ENCODE results near the gene DGLUCY. TPM values are rescaled to one million over a fixed set of nuclear protein-coding genes. Genes with fewer than 3 reads are reported as not detected.
"Not testable (repeated sequence)": the region's sequence is repeated elsewhere in the genome, so short reads cannot be mapped to it uniquely, and the experiment has no call there.

Gene DGLUCY
- total RNA-seq, 1 experiment from 2014 or later, result 33.8 TPM

- DNase-seq (ENCODE audit: low spot score), result no peak
Observed at GRCh38 chr14:91207008-91207407, 93.1 kb downstream of the DGLUCY start.

DNA sequence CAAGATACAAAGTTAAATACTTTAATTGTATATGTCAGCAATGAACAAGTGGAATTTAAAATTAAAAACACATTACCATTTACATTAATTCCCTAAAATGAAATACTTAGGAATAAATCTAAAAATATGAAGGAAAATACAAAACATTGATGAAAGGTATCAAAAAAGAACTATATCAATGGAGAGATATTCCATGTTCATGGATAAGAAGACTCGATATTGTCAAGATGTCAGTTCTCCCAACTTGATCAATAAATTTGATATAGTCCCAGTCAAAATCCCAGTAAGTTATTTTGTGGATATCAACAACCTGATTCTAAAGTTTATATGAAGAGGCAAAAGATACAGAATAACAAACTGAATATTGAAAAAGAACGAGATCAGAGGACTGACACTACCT is 97.1 kb downstream of the DGLUCY start:
- DNase-seq (ENCODE audit: low spot score), result no peak

- no peak for DNase-seq (ENCODE audit: low spot score)
Observed at GRCh38 chr14:91214306-91214705, 100.4 kb downstream of the DGLUCY start.

DNA sequence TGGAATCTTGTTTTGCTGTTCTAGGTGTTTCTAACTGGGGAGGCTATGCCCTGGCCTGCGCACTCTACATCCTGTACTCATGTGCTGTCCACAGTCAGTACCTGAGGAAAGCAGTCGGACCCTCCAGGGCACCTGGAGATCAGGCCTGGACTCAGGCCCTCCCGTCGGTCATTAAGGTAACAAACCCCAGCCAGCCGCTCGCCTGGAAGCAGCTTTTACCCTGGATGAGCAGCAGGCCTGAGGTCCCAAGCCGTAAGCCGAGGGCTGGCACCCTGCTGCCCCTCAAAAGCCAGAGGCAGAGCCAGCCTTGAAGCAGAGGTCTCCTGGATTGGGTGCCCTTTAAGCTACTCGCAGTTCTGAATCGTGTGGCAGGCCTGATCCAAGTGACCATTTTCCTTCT is 101.5 kb downstream of the DGLUCY start:
- no peak for DNase-seq (ENCODE audit: low spot score)

- no peak for DNase-seq (ENCODE audit: low spot score)
Observed at GRCh38 chr14:91216731-91217226, 102.9 kb downstream of the DGLUCY start.

GRCh38 chr14:91218014-91218413 is 104.1 kb downstream of the DGLUCY start:
- DNase-seq (ENCODE audit: low spot score), result no peak

GRCh38 chr14:91219517-91220389 is 105.9 kb downstream of the DGLUCY start:
- DNase-seq (ENCODE audit: low spot score), result no peak

DNA sequence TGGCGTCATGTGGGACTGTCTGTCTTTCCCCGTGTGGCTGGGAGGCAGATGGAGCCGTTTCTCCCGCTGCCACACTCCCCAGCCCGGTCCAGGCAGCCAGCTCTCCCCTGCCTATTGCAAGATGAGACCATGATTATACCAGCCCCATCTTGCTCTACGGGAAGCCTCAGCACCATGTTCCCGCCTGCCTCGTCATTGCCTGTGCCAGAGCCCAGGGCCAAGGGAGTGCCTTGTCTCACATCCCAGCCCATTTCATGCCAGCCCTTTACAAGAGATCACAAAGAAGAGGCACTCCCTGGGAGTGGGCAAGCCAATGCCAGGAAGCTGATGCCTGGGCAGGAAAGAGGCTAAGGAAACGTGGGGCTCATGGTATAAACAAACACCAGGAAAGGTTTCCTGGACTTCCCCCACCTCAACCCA is 106.7 kb downstream of the DGLUCY start:
- DNase-seq (ENCODE audit: low spot score), result no peak

- no peak for DNase-seq (ENCODE audit: low spot score)
Observed at GRCh38 chr14:91221270-91221669, 107.4 kb downstream of the DGLUCY start.

GRCh38 chr14:91223028-91223783 is 109.3 kb downstream of the DGLUCY start:
- no peak for DNase-seq (ENCODE audit: low spot score)

DNA sequence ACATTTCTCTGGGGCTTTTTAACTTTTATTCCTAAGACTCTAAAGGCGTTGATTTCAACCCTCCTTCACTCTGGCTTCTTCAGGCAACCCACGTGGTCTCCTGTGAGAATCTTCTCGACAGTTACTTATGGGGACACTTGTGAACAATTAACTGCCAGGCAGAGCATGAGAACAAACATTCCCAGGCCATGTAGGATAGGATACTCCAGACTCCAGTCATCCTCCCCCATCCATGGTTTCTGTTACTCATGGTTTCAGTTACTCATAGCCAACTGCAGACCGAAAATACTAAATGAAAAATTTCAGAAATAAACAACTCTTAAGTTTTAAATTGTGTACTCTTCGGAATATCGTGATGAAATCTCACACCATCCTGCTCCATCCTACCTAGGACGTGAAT is 111.2 kb downstream of the DGLUCY start:
- no peak for DNase-seq (ENCODE audit: low spot score)

GRCh38 chr14:91226360-91226759 is 112.5 kb downstream of the DGLUCY start:
- DNase-seq (ENCODE audit: low spot score), result not testable (repeated sequence)

- no peak for DNase-seq (ENCODE audit: low spot score)
Observed at GRCh38 chr14:91227183-91227628, 113.3 kb downstream of the DGLUCY start.

GRCh38 chr14:91228112-91229004 is 114.5 kb downstream of the DGLUCY start:
- no peak for DNase-seq (ENCODE audit: low spot score)

GRCh38 chr14:91229005-91229382 is 115.1 kb downstream of the DGLUCY start:
- no peak for DNase-seq (ENCODE audit: low spot score)

DNA sequence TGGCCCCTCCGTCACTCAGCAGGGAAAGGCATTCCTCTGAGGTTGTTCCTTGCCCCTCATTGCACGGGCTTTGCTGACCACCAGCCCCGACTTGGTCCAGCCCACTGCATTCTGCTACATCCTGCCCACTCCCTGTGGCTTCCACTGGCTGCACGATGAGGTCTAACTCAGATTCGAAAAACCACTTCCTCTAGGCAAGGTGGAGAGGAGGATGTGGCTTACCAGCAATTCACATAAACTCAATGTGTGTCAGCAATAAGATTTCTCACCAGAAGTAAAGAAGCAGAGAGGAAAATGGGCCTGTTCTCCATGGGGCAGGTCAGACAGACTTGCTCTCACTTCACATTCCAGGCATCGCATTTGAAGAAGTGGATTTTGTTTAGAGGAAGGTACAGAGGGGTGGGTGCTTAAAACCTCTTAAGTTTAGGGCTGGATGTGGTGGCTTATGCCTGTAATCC is 115.9 kb downstream of the DGLUCY start:
- peak; percentile 85 for DNase-seq (ENCODE audit: low spot score)

DNA sequence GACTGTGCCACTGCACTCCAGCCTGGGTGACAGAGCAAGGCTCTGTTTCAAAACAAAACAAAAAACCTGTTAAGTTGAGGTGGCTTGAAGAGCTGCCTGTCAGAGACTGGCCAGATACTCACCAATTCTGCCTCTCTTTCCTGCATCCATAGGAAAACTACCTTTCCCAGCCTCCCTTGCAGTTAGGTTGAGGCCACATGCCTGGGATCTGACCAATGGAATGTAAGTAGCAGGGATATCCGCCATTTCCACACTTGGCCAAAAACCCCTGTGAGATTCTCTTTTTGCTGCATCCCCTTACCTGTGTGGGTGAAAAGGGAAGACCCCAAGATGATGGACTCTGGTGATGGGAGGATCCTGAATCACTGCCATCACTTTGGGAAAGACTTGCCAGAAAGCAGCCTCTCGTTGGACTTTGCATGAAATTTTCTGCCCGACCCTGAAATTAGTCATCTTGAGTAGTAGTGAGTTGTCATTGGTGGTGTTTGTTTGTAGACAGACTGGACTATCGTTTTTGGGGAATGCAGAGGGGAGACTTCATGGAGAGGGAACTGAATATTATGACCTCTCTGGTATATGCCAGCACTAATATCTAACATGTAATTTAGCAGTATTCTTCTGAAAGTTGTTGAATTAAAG is 116.6 kb downstream of the DGLUCY start:
- DNase-seq (ENCODE audit: low spot score), result no peak

- no peak for DNase-seq (ENCODE audit: low spot score)
Observed at GRCh38 chr14:91231446-91231845, 117.6 kb downstream of the DGLUCY start.

DNA sequence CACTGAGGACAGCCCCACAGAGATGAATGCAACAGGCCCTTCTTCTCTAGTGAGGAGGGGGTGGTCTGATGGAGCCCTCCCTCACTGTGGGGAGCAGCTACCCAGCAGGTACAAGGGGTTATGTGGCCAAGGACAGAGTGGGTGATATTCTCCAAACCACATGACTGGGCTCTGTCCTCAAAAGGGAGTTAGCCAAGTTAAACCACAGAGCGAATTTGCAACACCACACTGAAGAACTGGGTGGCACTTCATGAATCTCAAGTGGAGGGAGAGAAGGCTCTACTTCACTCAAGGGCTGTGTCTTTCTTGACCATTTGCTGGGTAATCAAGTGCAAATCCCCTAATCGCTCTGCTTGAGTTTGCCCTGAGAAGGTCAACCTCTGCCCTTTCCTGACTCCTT is 118.2 kb downstream of the DGLUCY start:
- DNase-seq (ENCODE audit: low spot score), result no peak

- no peak for DNase-seq (ENCODE audit: low spot score)
Observed at GRCh38 chr14:91232603-91233002, 118.7 kb downstream of the DGLUCY start.
